HepG2 (cell line): Measurements from ENCODE around the gene ZNF526. TPM values are rescaled to one million over a fixed set of nuclear protein-coding genes. Genes with fewer than 3 reads are reported as not detected.
A peak's percentile ranks its signal among the peaks of the same experiment; 100 is the strongest.

Source experiments
- ASH2L ChIP-seq: fragments of 300-600, 200-600 bp; sonication (generic); IDR thresholded peaks from 2 replicates; pipeline ENCODE4 v1.7.0; 2017; ENCODE audit warnings: low read depth, mild to moderate bottlenecking, moderate library complexity, mixed read lengths, low read length; ENCODE audit not compliant: insufficient read length
- ATM ChIP-seq: fragments of 450-650 bp; IDR thresholded peaks from 2 replicates; pipeline ENCODE4 v1.7.1; 2017; ENCODE audit warnings: mild to moderate bottlenecking, borderline replicate concordance
- BCL6 ChIP-seq: IDR thresholded peaks from 2 replicates; pipeline ENCODE4 v1.6.1; 2016; ENCODE audit warnings: missing genetic modification reagents, missing compliant biosample characterization
- CBX1 ChIP-seq: IDR thresholded peaks from one replicate; pipeline ENCODE4 v1.6.1; 2016; ENCODE audit warnings: antibody characterized with exemption, low read depth
- CENPX ChIP-seq: sonication (generic); formaldehyde crosslinking; IDR thresholded peaks from 2 replicates; pipeline ENCODE4 v1.9.0; 2021; ENCODE audit warnings: mild to moderate bottlenecking, missing genetic modification reagents, moderate library complexity
- CREB1 ChIP-seq, 2 experiments: fragments of 450-650 bp in 1 of 2; IDR thresholded peaks; 2 replicates each; pipeline ENCODE4 v1.6.1; 2016 to 2017; ENCODE audit warnings: control low read depth in 1 of 2, mild to moderate bottlenecking in 1 of 2, missing compliant biosample characterization in 1 of 2, missing genetic modification characterization in 1 of 2
- GTF2F1 ChIP-seq: fragments of 150-350 bp; IDR thresholded peaks from 2 replicates; pipeline ENCODE4 v1.6.1; 2014; ENCODE audit warnings: low read length
- HIC2 ChIP-seq: sonication (generic); formaldehyde crosslinking; IDR thresholded peaks from 2 replicates; pipeline ENCODE4 v1.9.0; 2022; ENCODE audit warnings: low read depth, missing genetic modification reagents
- IRF2 ChIP-seq: IDR thresholded peaks from 2 replicates; pipeline ENCODE4 v1.6.1; 2018; ENCODE audit warnings: missing genetic modification reagents, missing compliant biosample characterization
- MEF2D ChIP-seq: sonication (generic); formaldehyde crosslinking; IDR thresholded peaks from 2 replicates; pipeline ENCODE4 v1.5.1; 2020; ENCODE audit warnings: mild to moderate bottlenecking, missing genetic modification reagents
- SALL1 ChIP-seq: sonication (generic); formaldehyde crosslinking; IDR thresholded peaks from 2 replicates; pipeline ENCODE4 v1.8.0; 2022; ENCODE audit warnings: mild to moderate bottlenecking, missing genetic modification reagents
- TEF ChIP-seq: sonication (generic); formaldehyde crosslinking; IDR thresholded peaks from 2 replicates; pipeline ENCODE4 v1.5.0; 2020; ENCODE audit warnings: missing genetic modification reagents
- TMF1 ChIP-seq: sonication (generic); formaldehyde crosslinking; IDR thresholded peaks from 2 replicates; pipeline ENCODE4 v1.8.1; 2022; ENCODE audit warnings: low read depth, missing genetic modification reagents
- ZBTB38 ChIP-seq: sonication (generic); formaldehyde crosslinking; IDR thresholded peaks from 2 replicates; pipeline ENCODE4 v1.5.1; 2020; ENCODE audit warnings: mild to moderate bottlenecking, missing genetic modification reagents
- ZNF512 ChIP-seq: sonication (generic); formaldehyde crosslinking; IDR thresholded peaks from 2 replicates; pipeline ENCODE4 v1.4.0; 2020; ENCODE audit warnings: mild to moderate bottlenecking, missing genetic modification reagents
- ZNF550 ChIP-seq: sonication (generic); formaldehyde crosslinking; IDR thresholded peaks from 2 replicates; pipeline ENCODE4 v1.4.0; 2020; ENCODE audit warnings: mild to moderate bottlenecking, missing genetic modification reagents, borderline replicate concordance
- ZNF678 ChIP-seq: sonication (generic); formaldehyde crosslinking; IDR thresholded peaks from 2 replicates; pipeline ENCODE4 v1.4.0; 2020; ENCODE audit warnings: mild to moderate bottlenecking, missing genetic modification reagents
- ZNF720 ChIP-seq: sonication (generic); formaldehyde crosslinking; IDR thresholded peaks from 2 replicates; pipeline ENCODE4 v1.4.0; 2020; ENCODE audit warnings: missing genetic modification reagents
- ZNF749 ChIP-seq: sonication (generic); formaldehyde crosslinking; IDR thresholded peaks from 2 replicates; pipeline ENCODE4 v1.8.0; 2022; ENCODE audit warnings: mild to moderate bottlenecking, missing genetic modification reagents, moderate library complexity, borderline replicate concordance
- ZNF816 ChIP-seq: sonication (generic); formaldehyde crosslinking; IDR thresholded peaks from 2 replicates; pipeline ENCODE4 v1.8.0; 2022; ENCODE audit warnings: missing genetic modification reagents, mild to moderate bottlenecking, borderline replicate concordance
- ZNF891 ChIP-seq: sonication (generic); formaldehyde crosslinking; IDR thresholded peaks from 2 replicates; pipeline ENCODE4 v1.5.0; 2020; ENCODE audit warnings: mild to moderate bottlenecking, missing genetic modification reagents
- ZSCAN20 ChIP-seq: sonication (generic); formaldehyde crosslinking; IDR thresholded peaks from 2 replicates; pipeline ENCODE4 v1.4.0; 2020; ENCODE audit warnings: missing genetic modification reagents, mild to moderate bottlenecking, borderline replicate concordance
- ZSCAN31 ChIP-seq: sonication (generic); formaldehyde crosslinking; IDR thresholded peaks from 2 replicates; pipeline ENCODE4 v1.5.0; 2020; ENCODE audit warnings: low read depth, mild to moderate bottlenecking, missing genetic modification reagents
- polyA plus RNA-seq, 8 experiments: library from polyadenylated mRNA; depleted of rRNA in 3 of 8; stranded (reverse) in 7 of 8; unstranded in 1 of 8; fragments of >200 nt; fragmentation: Illumina TruSeq in 4 of 8; extraction: Trizol in 4 of 8; gene quantifications; 2 replicates each; pipeline versions ENCODE4 v1.2.1 to v1.2.3, GENCODE V29; 2011 to 2016; ENCODE audit warnings: low read depth in 4 of 8, missing spikeins in 1 of 8, mixed read lengths in 1 of 8; ENCODE audit not compliant: insufficient read depth in 1 of 8
- total RNA-seq, 5 experiments: library from RNA; depleted of rRNA; stranded (reverse); fragments of >200 nt; fragmentation: Illumina TruSeq; extraction: Trizol; gene quantifications; 2 replicates each; pipeline ENCODE4 v1.2.3, GENCODE V29; 2016; ENCODE audit warnings: low read depth in 1 of 5

ZNF526 gene
- total and polyA plus RNA-seq, 2 of the 13 experiments (the other 11 are each of a cell fraction or from before 2014, with no cell fraction given), result 3.3 to 8.4 TPM

- peak; percentile 6 for TF ChIP-seq ZSCAN31 (CRISPR knock-in tag)
- TF ChIP-seq BCL6 (CRISPR knock-in tag), result peak; percentile 85
- TF ChIP-seq MEF2D, result peak; percentile 66; the same call in 1 of the 2 replicates
- TF ChIP-seq ZSCAN20 (CRISPR knock-in tag), result no peak
- no peak for TF ChIP-seq HIC2
- peak; percentile 21 for TF ChIP-seq CBX1
- no peak; the same call in 1 of the 2 replicates for TF ChIP-seq ZBTB38 (CRISPR knock-in tag)
- TF ChIP-seq TMF1 (CRISPR knock-in tag), result no peak
- no peak for TF ChIP-seq GTF2F1
- TF ChIP-seq ZNF816 (CRISPR knock-in tag), result no peak
- no peak for TF ChIP-seq ZNF550
- TF ChIP-seq SALL1 (CRISPR knock-in tag), result peak; percentile 17
- TF ChIP-seq TEF (CRISPR knock-in tag), result no peak
- no peak for TF ChIP-seq ZNF678 (CRISPR knock-in tag)
- TF ChIP-seq IRF2 (CRISPR knock-in tag), result peak; percentile 82
- TF ChIP-seq CREB1 (IDR thresholded peaks at IDR 0.05), result peak; percentile 86
- TF ChIP-seq CREB1 (CRISPR knock-in tag; IDR thresholded peaks at IDR 0.05), result peak; percentile 96
- no peak for TF ChIP-seq ZNF749 (CRISPR knock-in tag)
- peak; percentile 30; the same call in 1 of the 2 replicates for TF ChIP-seq ZNF891 (CRISPR knock-in tag)
- TF ChIP-seq ZNF720 (CRISPR knock-in tag), result no peak
- no peak for TF ChIP-seq ZNF512 (CRISPR knock-in tag)
- no peak for TF ChIP-seq CENPX
- TF ChIP-seq ATM, result no peak
- peak; percentile 29 for TF ChIP-seq ASH2L
Observed at GRCh38 chr19:42242512-42243409, 22.6 kb downstream of the ZNF526 start, which contains the start of gene GSK3A (continued).
